Spinal cord (tissue), 10 donors: ENCODE measurements around the gene FAM25A. TPM values are rescaled to one million over a fixed set of nuclear protein-coding genes. Genes with fewer than 3 reads are reported as not detected.

Experiments
- DNase-seq, 6 donors: peaks; one replicate each; pipeline versions ENCODE4 v3.0.0 to v3.0.0-alpha.2; 2013 to 2015; ENCODE audit warnings: low spot score in 6 of 6, low read depth in 4 of 6
- H3K27ac ChIP-seq: one replicate; pipeline ENCODE4 v1.5.1; 2013; ENCODE audit warnings: low read depth, low read length, control low read depth
- H3K27me3 ChIP-seq: one replicate; pipeline ENCODE4 v1.6.1; 2013; ENCODE audit warnings: low read length; ENCODE audit not compliant: control insufficient read depth, insufficient read depth
- H3K36me3 ChIP-seq: one replicate; pipeline ENCODE4 v1.6.1; 2013; ENCODE audit warnings: low read length; ENCODE audit not compliant: control insufficient read depth, insufficient read depth
- H3K4me1 ChIP-seq: one replicate; pipeline ENCODE4 v1.6.1; 2013; ENCODE audit warnings: low read length; ENCODE audit not compliant: control insufficient read depth, insufficient read depth
- H3K4me3 ChIP-seq: one replicate; pipeline ENCODE4 v1.5.1; 2013; ENCODE audit warnings: low read depth, low read length, control low read depth
- H3K9me3 ChIP-seq: one replicate; pipeline ENCODE4 v1.6.1; 2013; ENCODE audit warnings: low read length; ENCODE audit not compliant: control insufficient read depth, insufficient read depth
- WGBS: methylation state at CpG from one replicate; pipeline ENCODE4 v1.1.5; 2013; ENCODE audit warnings: missing lambda C conversion rate; ENCODE audit not compliant: insufficient coverage; 5-methylcytosine and 5-hydroxymethylcytosine counted together
- polyA plus RNA-seq, 2 donors: library from polyadenylated mRNA; unstranded; fragments of 120-200 nt; gene quantifications; one replicate each; pipeline ENCODE4 v1.2.1, GENCODE V29; 2013; ENCODE audit not compliant: insufficient read length in 2 of 2
- small RNA-seq: library from RNA; depleted of rRNA; stranded (forward); fragments of <200 nt; gene quantifications from one replicate; pipeline ENCODE3, GENCODE V24; 2014; ENCODE audit warnings: low replicate concordance
- total RNA-seq, 2 donors: library from RNA; depleted of rRNA in 1 of 2; stranded (reverse); fragments of 120-200 nt in 1 of 2; fragments of >200 nt in 1 of 2; gene quantifications; one replicate each; pipeline versions ENCODE4 v1.2.3 to v1.2.4, GENCODE V29; 2013 to 2014
- donor health status: healthy.

FAM25A gene
- total and polyA plus RNA-seq, 4 donors, result not detected

- DNase-seq, result no peak
- H3K36me3 ChIP-seq, result peaks cover 33% of the 10 kb centered on the region
- no peak overlapping the region for H3K27ac ChIP-seq
- H3K4me1 ChIP-seq, result no peaks in the 10 kb centered on the region
- no peaks in the 10 kb centered on the region for H3K27me3 ChIP-seq
- H3K4me3 ChIP-seq, result no peak overlapping the region
- no CpG with 5 or more reads among the region's 2 CpGs for WGBS
- H3K9me3 ChIP-seq, result no peaks in the 10 kb centered on the region
Observed at GRCh38 chr10:87072449-87072848, 52.4 kb downstream of the FAM25A start.

Small RNA genes lying within 50 kb of the gene (small RNA-seq; reads per million reads assigned to genes)
- gene AL136982.5 (not detected), gene BMS1P3 (not detected), gene FAM25A (not detected), gene RNU6-529P (not detected)

Other genes starting within 250 kb of the FAM25A start
- gene MMRN2, start 62.7 kb upstream of the FAM25A start, total RNA-seq, result 10 to 100 TPM; 14.9 to 33.5 TPM
- gene MMRN2, start 62.7 kb upstream of the FAM25A start, polyA plus RNA-seq, result 10 to 100 TPM; 13.5 to 14.6 TPM
- gene SNCG, start 61.7 kb upstream of the FAM25A start, total RNA-seq, result 100 to 1,000 TPM in 1 of 2 donors, 10 to 100 TPM in 1; 94.8 to 169 TPM
- 100 to 1,000 TPM; 541 to 545 TPM for gene SNCG, start 61.7 kb upstream of the FAM25A start, polyA plus RNA-seq
- 10 to 100 TPM; 23.9 to 63.9 TPM for gene ADIRF, start 51.8 kb upstream of the FAM25A start, total RNA-seq
- 10 to 100 TPM; 31.5 to 35.7 TPM for gene ADIRF, start 51.8 kb upstream of the FAM25A start, polyA plus RNA-seq
- 100 to 1,000 TPM; 324 to 591 TPM for gene GLUD1, start 74.5 kb downstream of the FAM25A start, total RNA-seq
- 100 to 1,000 TPM; 412 to 581 TPM for gene GLUD1, start 74.5 kb downstream of the FAM25A start, polyA plus RNA-seq
- 10 to 100 TPM; 32.9 to 34.6 TPM for gene SHLD2, start 74.9 kb downstream of the FAM25A start, total RNA-seq
- 10 to 100 TPM; 19.0 to 23.8 TPM for gene SHLD2, start 74.9 kb downstream of the FAM25A start, polyA plus RNA-seq
- gene NUTM2A, start 205.2 kb downstream of the FAM25A start, total RNA-seq, result 1 to 10 TPM; 1.2 TPM
- gene NUTM2A, start 205.2 kb downstream of the FAM25A start, polyA plus RNA-seq, result 1 to 10 TPM; 3.8 to 6.8 TPM